Thyroid gland (tissue), 4 donors: Measurements from ENCODE around the gene PASK.

Experiments
- CTCF ChIP-seq, 6 experiments: fragments of 200-600 bp in 3 of 6; fragments of 450-650 bp in 3 of 6; sonication (generic) in 3 of 6; IDR thresholded peaks; one replicate each; pipeline ENCODE4 v1.5.1; 2016 to 2019; ENCODE audit warnings: antibody characterized with exemption in 6 of 6, mild to moderate bottlenecking in 2 of 6, inconsistent platforms in 1 of 6, moderate library complexity in 1 of 6
- POLR2A ChIP-seq, 2 donors: fragments of 450-650 bp; IDR thresholded peaks; one replicate each; pipeline ENCODE4 v1.6.1; 2017; ENCODE audit warnings: antibody characterized with exemption in 2 of 2, mild to moderate bottlenecking in 2 of 2, moderate library complexity in 1 of 2

GRCh38 chr2:241160318-241160717 lies 11.0 kb upstream of the PASK start:
- TF ChIP-seq CTCF (IDR thresholded peaks at IDR 0.05) (no peak), POLR2A (IDR thresholded peaks at IDR 0.05) (no peak)
